Endothelial cell of umbilical vein (primary cell): ENCODE data around the gene SPDEF. TPM values are rescaled to one million over a fixed set of nuclear protein-coding genes. Genes with fewer than 3 reads are reported as not detected.

ENCODE experiments used
- BruUV-seq: library from RNA; stranded (reverse); fragments of 400-500 nt; replicated peaks from 2 replicates; lab custom pipeline; 2021; lab: Mats Ljungman, UMichigan
- CTCF ChIA-PET: fragments of 300-600, 350-600 bp; sonication (Branson Sonifier 250); formaldehyde crosslinking; loops from one replicate; lab custom pipeline; 2021; ENCODE audit warnings: antibody characterized with exemption, inconsistent platforms; lab: Charles Lee
- POLR2A ChIA-PET: fragments of 300-600, 350-600 bp; sonication (Branson Sonifier 250); formaldehyde crosslinking; loops from one replicate; lab custom pipeline; 2021; ENCODE audit warnings: antibody characterized with exemption, inconsistent platforms; lab: Charles Lee
- DNase-seq: peaks from one replicate; pipeline ENCODE4 v3.0.0-alpha.2; 2011; ENCODE audit warnings: low read depth, low spot score
- FAIRE-seq: peaks from 2 replicates; lab custom pipeline; 2011; peaks lifted over from hg19 to GRCh38; lab: Jason Lieb, UNC
- H2AFZ ChIP-seq: 2 replicates; pipeline ENCODE4 v1.6.0; 2012; ENCODE audit warnings: low read depth, low read length, control low read depth, inconsistent platforms
- H3K27ac ChIP-seq: 2 replicates; pipeline ENCODE4 v1.5.1; 2011; ENCODE audit warnings: low read depth, mild to moderate bottlenecking, control low read depth, low read length, moderate library complexity; ENCODE audit not compliant: insufficient read depth
- H3K27me3 ChIP-seq, 2 experiments: 2 replicates each; pipeline versions ENCODE4 v1.6.0 to v1.6.1; 2011; ENCODE audit warnings: low read length in 2 of 2, mixed read lengths in 1 of 2; ENCODE audit not compliant: control insufficient read depth in 2 of 2, insufficient read depth in 2 of 2
- H3K36me3 ChIP-seq, 2 experiments: 2 replicates in 1 of 2; 3 replicates in 1 of 2; pipeline ENCODE4 v1.5.1; 2011; ENCODE audit warnings: low read length in 2 of 2, mild to moderate bottlenecking in 1 of 2, moderate library complexity in 1 of 2; ENCODE audit not compliant: control insufficient read depth in 2 of 2, insufficient read depth in 2 of 2; ENCODE audit errors: extremely low read depth in 1 of 2
- H3K4me1 ChIP-seq: 3 replicates; pipeline ENCODE4 v1.5.1; 2011; ENCODE audit warnings: mild to moderate bottlenecking, low read length; ENCODE audit not compliant: control insufficient read depth, insufficient read depth; ENCODE audit errors: extremely low read depth
- H3K4me2 ChIP-seq: 2 replicates; pipeline ENCODE4 v1.6.1; 2011; ENCODE audit warnings: low read length, control low read depth, mixed read lengths; ENCODE audit not compliant: insufficient read depth
- H3K4me3 ChIP-seq, 3 experiments: fragments of 200-600 bp in 1 of 3; sonication (generic), shearing (Covaris generic) in 1 of 3; replicated peaks in 1 of 3; 2 replicates each; pipeline ENCODE4 v1.5.1; 2011 to 2016; ENCODE audit warnings: control low read depth in 3 of 3, low read length in 3 of 3, mild to moderate bottlenecking in 2 of 3, inconsistent platforms in 1 of 3, low read depth in 1 of 3, moderate library complexity in 1 of 3; ENCODE audit not compliant: insufficient read depth in 1 of 3
- H3K79me2 ChIP-seq: 2 replicates; pipeline ENCODE4 v1.6.0; 2012; ENCODE audit warnings: low read length, inconsistent platforms; ENCODE audit not compliant: control insufficient read depth, insufficient read depth
- H3K9ac ChIP-seq: replicated peaks from 2 replicates; pipeline ENCODE3; 2011; ENCODE audit warnings: low read length, control low read depth; ENCODE audit not compliant: insufficient read depth; ENCODE audit errors: extremely low read depth
- H3K9me1 ChIP-seq: replicated peaks from 3 replicates; pipeline ENCODE4 v1.6.0; 2011; ENCODE audit warnings: mild to moderate bottlenecking, low read length; ENCODE audit not compliant: control insufficient read depth, insufficient read depth; ENCODE audit errors: extremely low read depth
- H3K9me3 ChIP-seq: replicated peaks from 2 replicates; pipeline ENCODE4 v1.5.1; 2012; ENCODE audit warnings: low read length, inconsistent platforms; ENCODE audit not compliant: control insufficient read depth, insufficient read depth
- H4K20me1 ChIP-seq: replicated peaks from 2 replicates; pipeline ENCODE3; 2011; ENCODE audit warnings: mild to moderate bottlenecking, low read length; ENCODE audit not compliant: control insufficient read depth, insufficient read depth; ENCODE audit errors: extremely low read depth
- EZH2 ChIP-seq: IDR thresholded peaks from 2 replicates; pipeline ENCODE4 v1.6.1; 2012; ENCODE audit warnings: borderline replicate concordance, low read depth, mild to moderate bottlenecking, moderate library complexity, low read length, inconsistent platforms; ENCODE audit not compliant: severe bottlenecking
- GATA2 ChIP-seq: IDR thresholded peaks from 2 replicates; pipeline ENCODE4 v1.7.0; 2011; ENCODE audit warnings: low read depth, mild to moderate bottlenecking, moderate library complexity, mixed read lengths, low read length; ENCODE audit not compliant: insufficient read length, insufficient read depth
- JUN ChIP-seq: IDR thresholded peaks from 2 replicates; pipeline ENCODE4 v1.6.1; 2011; ENCODE audit warnings: borderline replicate concordance, low read depth; ENCODE audit not compliant: insufficient read length, insufficient read depth
- MYC ChIP-seq: IDR thresholded peaks from one replicate; pipeline ENCODE4 v1.6.1; 2011; ENCODE audit warnings: mild to moderate bottlenecking, low read depth, low read length
- POLR2A ChIP-seq: IDR thresholded peaks from 2 replicates; pipeline ENCODE4 v1.6.1; 2012; ENCODE audit warnings: low read depth, mild to moderate bottlenecking, control low read depth, low read length
- POLR2AphosphoS5 ChIP-seq: IDR thresholded peaks from 2 replicates; pipeline ENCODE4 v1.6.1; 2012; ENCODE audit warnings: low read depth, mild to moderate bottlenecking, control low read depth, low read length, moderate library complexity; ENCODE audit not compliant: insufficient read depth
- dilution Hi-C: fragments of 300-500 bp; cut with MboI; formaldehyde crosslinking; loops from one replicate; pipeline ENCODE4 v1.15.0; 2019; ENCODE audit warnings: low sequenced_read_pairs; ENCODE audit not compliant: extremely low pct_ligation_motif_present
- intact Hi-C: fragments of 100-400 bp; cut with micrococcal nuclease; formaldehyde crosslinking; loops from one replicate; pipeline ENCODE4 v1.10.0; 2022
- polyA plus RNA-seq, 4 experiments: library from polyadenylated mRNA; depleted of rRNA in 3 of 4; stranded (reverse) in 3 of 4; unstranded in 1 of 4; fragments of >200 nt; gene quantifications; 2 replicates each; pipeline versions ENCODE4 v1.2.1 to v1.2.3, GENCODE V29; 2011 to 2012; ENCODE audit warnings: missing spikeins in 1 of 4
- total RNA-seq: library from RNA; stranded (reverse); gene quantifications from 2 replicates; pipeline ENCODE4 v1.2.3, GENCODE V29; 2021
- TF ChIP-seq, protein P1 (sequence below), 2 donors: IDR thresholded peaks; 1 replicate in 1 of 2; 2 replicates in 1 of 2; pipeline ENCODE4 v1.5.1; 2011; ENCODE audit warnings: low read length in 2 of 2, mild to moderate bottlenecking in 2 of 2, moderate library complexity in 2 of 2, control low read depth in 1 of 2, inconsistent platforms in 1 of 2, low read depth in 1 of 2; ENCODE audit not compliant: insufficient read depth in 1 of 2; ENCODE audit errors: extremely low read depth in 1 of 2
- TF ChIP-seq, protein P2 (sequence below): IDR thresholded peaks from 2 replicates; pipeline ENCODE4 v1.6.1; 2011; ENCODE audit not compliant: insufficient read depth, insufficient read length

Gene SPDEF
- total and polyA plus RNA-seq, 2 donors (not counting 3 experiments of a cell fraction or from before 2014, with no cell fraction given): not detected

DNA sequence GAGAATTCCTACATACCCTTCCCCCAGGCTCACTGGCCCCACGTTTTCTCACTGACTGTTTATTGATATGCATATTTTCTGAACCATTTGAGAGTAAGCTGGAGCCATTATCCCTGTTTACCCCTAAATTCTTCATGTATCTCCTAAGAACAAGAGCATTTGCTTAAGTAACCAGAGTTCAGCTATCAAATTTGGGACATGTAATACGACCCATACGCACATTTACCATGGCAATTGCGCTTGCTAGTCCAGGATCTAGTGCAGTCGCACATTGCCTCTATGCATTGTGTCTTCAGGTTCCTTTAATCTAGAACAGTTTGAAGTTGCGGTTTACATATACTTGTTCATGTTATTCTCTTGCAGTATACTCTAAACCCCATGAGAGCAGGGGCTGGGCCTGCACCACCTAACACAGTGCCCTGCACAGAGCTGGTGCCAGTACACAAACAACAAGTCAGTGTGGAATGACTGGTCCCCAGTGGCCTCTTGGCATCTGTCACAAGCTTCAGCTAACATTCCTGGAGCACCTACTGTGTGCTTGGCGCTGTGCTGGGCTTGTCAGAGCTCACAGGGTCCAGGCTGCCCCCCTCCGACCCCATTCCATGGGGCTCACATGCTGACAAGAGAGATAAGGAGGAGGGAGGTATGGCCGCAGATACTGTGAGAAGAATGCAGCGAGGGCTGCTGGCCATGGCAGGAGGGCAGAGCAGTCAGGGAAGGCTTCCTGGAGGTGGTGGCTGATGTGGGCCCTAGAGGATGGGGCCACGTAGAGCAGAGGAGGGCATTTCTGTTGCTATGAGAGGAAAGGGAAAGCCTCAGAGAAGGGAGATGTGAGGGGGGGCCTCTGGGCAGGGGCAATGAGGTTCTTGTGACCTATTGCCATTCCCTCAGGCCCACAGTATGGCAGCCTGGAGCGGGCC is 28.1 kb downstream of the SPDEF start:
- no peak overlapping the region for H3K4me3 ChIP-seq
- TF ChIP-seq MYC: no peak
- intact Hi-C loops (loop anchor here (1.0 to 5.0 kb wide), 4 partner anchors 34 to 612 kb away; partner anchors contain the start of gene SNRPC), dilution Hi-C loops (no loop called here)
- no peak overlapping the region for H3K4me2 ChIP-seq
- H3K9ac ChIP-seq: no peak overlapping the region
- FAIRE-seq (no peak), DNase-seq (no peak)
- no TSS peak for BruUV-seq
- H3K27me3 ChIP-seq: no peaks in the 10 kb centered on the region
- POLR2A ChIA-PET: no interaction called here
- H3K4me1 ChIP-seq: peaks cover 2% of the 10 kb centered on the region
- H3K9me1 ChIP-seq: no peaks in the 10 kb centered on the region
- H2AFZ ChIP-seq: no peak overlapping the region
- H3K36me3 ChIP-seq: no peaks in the 10 kb centered on the region
- no peaks in the 10 kb centered on the region for H4K20me1 ChIP-seq
- no peak overlapping the region for H3K27ac ChIP-seq
- no peaks in the 10 kb centered on the region for H3K9me3 ChIP-seq
- H3K79me2 ChIP-seq: no peaks in the 10 kb centered on the region
- CTCF ChIA-PET: interaction anchor here (1.0 to 3.3 kb wide), 3 partner anchors 12 to 81 kb away, joined by 3 to 39 read pairs (median 15); no protein-coding TSS in a partner anchor

DNA sequence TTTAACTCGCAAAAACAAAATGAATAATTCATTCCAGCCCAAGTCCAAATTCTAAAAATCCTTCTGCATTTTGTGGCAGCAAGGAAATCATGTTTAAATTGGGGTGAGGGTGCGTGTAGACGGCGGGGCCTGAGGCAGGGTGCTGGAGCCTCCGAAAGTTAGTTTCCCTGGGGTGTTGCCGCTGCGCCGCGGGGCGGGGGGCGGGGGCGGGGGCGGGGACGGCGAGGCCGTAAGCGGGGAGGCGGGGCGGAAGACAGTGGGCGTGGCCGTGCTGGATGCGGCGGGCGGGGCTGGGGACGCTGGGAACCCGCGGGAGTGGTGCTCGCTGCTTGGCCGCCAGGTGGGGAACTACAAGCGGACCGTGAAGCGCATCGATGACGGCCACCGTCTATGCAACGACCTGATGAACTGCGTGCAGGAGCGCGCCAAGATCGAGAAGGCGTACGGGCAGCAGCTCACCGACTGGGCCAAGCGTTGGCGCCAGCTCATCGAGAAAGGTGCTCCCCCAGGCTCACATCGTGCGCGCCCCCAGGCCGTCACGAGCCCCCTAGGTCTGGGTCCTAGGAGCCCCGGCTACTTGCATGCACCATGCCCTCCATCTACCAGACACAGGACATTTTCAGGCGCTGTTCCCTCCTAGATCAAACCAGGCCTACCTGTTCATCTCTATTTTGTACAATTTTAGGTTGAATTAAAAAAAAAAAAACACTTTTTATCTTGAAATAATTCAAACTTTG is 29.0 kb downstream of the SPDEF start:
- Histone ChIP-seq H3K27ac (no peak overlapping the region), H3K4me2 (peak overlapping the region; percentile 67), H3K9me1 (no peaks in the 10 kb centered on the region), H3K9ac (peak overlapping the region; percentile 61), H3K79me2 (no peaks in the 10 kb centered on the region), H2AFZ (peak overlapping the region; percentile 87), H3K36me3 (no peaks in the 10 kb centered on the region), H3K4me1 (peaks cover 2% of the 10 kb centered on the region), H4K20me1 (no peaks in the 10 kb centered on the region), H3K9me3 (no peaks in the 10 kb centered on the region), H3K27me3 (no peaks in the 10 kb centered on the region), H3K4me3 (peak overlapping the region in 2 of 3 experiments; percentile 4 to 42)
- FAIRE-seq (peak; percentile 93), DNase-seq (peak; percentile 89)
- no TSS peak for BruUV-seq
- TF ChIP-seq, protein P1, sequence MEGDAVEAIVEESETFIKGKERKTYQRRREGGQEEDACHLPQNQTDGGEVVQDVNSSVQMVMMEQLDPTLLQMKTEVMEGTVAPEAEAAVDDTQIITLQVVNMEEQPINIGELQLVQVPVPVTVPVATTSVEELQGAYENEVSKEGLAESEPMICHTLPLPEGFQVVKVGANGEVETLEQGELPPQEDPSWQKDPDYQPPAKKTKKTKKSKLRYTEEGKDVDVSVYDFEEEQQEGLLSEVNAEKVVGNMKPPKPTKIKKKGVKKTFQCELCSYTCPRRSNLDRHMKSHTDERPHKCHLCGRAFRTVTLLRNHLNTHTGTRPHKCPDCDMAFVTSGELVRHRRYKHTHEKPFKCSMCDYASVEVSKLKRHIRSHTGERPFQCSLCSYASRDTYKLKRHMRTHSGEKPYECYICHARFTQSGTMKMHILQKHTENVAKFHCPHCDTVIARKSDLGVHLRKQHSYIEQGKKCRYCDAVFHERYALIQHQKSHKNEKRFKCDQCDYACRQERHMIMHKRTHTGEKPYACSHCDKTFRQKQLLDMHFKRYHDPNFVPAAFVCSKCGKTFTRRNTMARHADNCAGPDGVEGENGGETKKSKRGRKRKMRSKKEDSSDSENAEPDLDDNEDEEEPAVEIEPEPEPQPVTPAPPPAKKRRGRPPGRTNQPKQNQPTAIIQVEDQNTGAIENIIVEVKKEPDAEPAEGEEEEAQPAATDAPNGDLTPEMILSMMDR (IDR thresholded peaks at IDR 0.05; ENCODE audit: extremely low read depth in 1 of 2, insufficient read depth in 1 of 2, low read depth in 1 of 2, low read length in 2 of 2): peak; percentile 56 to 86
- TF ChIP-seq POLR2A: peak; percentile 42
- peak; percentile 42 for TF ChIP-seq POLR2AphosphoS5
- TF ChIP-seq, protein P2, sequence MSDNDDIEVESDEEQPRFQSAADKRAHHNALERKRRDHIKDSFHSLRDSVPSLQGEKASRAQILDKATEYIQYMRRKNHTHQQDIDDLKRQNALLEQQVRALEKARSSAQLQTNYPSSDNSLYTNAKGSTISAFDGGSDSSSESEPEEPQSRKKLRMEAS: no peak
- TF ChIP-seq EZH2: no peak
- no peak for TF ChIP-seq JUN
- TF ChIP-seq GATA2: no peak
- dilution Hi-C loops: no loop called here
- ChIA-PET CTCF (interaction anchor here (0.7 to 3.3 kb wide), 4 partner anchors 9 to 82 kb away, joined by 3 to 39 read pairs (median 9); no protein-coding TSS in a partner anchor), POLR2A (no interaction called here)
- intact Hi-C loops: loop anchor here (1.0 to 5.0 kb wide), 4 partner anchors 35 to 613 kb away; partner anchors contain the start of gene SNRPC
